ENCODE data around the gene KIFBP. TPM values are rescaled to one million over a fixed set of nuclear protein-coding genes. Genes with fewer than 3 reads are reported as not detected.
"Not testable (repeated sequence)": the region's sequence is repeated elsewhere in the genome, so short reads cannot be mapped to it uniquely, and the experiment has no call there.

KIFBP gene
- total RNA-seq, 3 donors from 2014 or later, result 28.2 to 37.9 (median 29.1) TPM

- H3K27ac ChIP-seq, result no peak overlapping the region
- no peaks in the 10 kb centered on the region for H3K9me3 ChIP-seq
- H3K27me3 ChIP-seq, result no peaks in the 10 kb centered on the region
- peaks cover 4% of the 10 kb centered on the region for H3K36me3 ChIP-seq
- intact Hi-C loops (cut with DNase I; ENCODE audit: low total_unique reads), result no loop called here
- H3K4me1 ChIP-seq, result no peaks in the 10 kb centered on the region
- TF ChIP-seq POLR2A (IDR thresholded peaks at IDR 0.05), result no peak
- TF ChIP-seq CTCF (IDR thresholded peaks at IDR 0.05), result peak in 2 of 3 donors; percentile 37 to 55
- H3K4me3 ChIP-seq, result no peak overlapping the region
- no peak for DNase-seq (ENCODE audit: low spot score in 2 of 2)
These were observed 16.2 kb downstream of the KIFBP start for GRCh38 chr10:69004821-69005220.

GRCh38 chr10:69005704-69006485 lies 17.3 kb downstream of the KIFBP start:
- no peaks in the 10 kb centered on the region for H3K27me3 ChIP-seq
- H3K36me3 ChIP-seq, result peaks cover 4% of the 10 kb centered on the region
- intact Hi-C loops (cut with DNase I; ENCODE audit: low total_unique reads), result no loop called here
- no peaks in the 10 kb centered on the region for H3K4me1 ChIP-seq
- no peak for DNase-seq (ENCODE audit: low spot score in 2 of 2)
- H3K4me3 ChIP-seq, result no peak overlapping the region
- no peaks in the 10 kb centered on the region for H3K9me3 ChIP-seq
- no peak for TF ChIP-seq CTCF (IDR thresholded peaks at IDR 0.05)
- TF ChIP-seq POLR2AphosphoS5 (IDR thresholded peaks at IDR 0.05), result no peak
- TF ChIP-seq POLR2A (IDR thresholded peaks at IDR 0.05), result no peak
- no peak overlapping the region for H3K27ac ChIP-seq

- H3K4me1 ChIP-seq, result no peaks in the 10 kb centered on the region
- H3K36me3 ChIP-seq, result peaks cover 4% of the 10 kb centered on the region
- H3K9me3 ChIP-seq, result no peaks in the 10 kb centered on the region
- TF ChIP-seq CTCF (IDR thresholded peaks at IDR 0.05) (no peak), POLR2AphosphoS5 (IDR thresholded peaks at IDR 0.05) (no peak)
- no peak for DNase-seq (ENCODE audit: low spot score in 2 of 2)
- no peaks in the 10 kb centered on the region for H3K27me3 ChIP-seq
- H3K27ac ChIP-seq, result no peak overlapping the region
- no peak overlapping the region for H3K4me3 ChIP-seq
- intact Hi-C loops (cut with DNase I; ENCODE audit: low total_unique reads), result no loop called here
These were observed 18.7 kb downstream of the KIFBP start for GRCh38 chr10:69007260-69007659.

GRCh38 chr10:69009360-69009759 lies 20.8 kb downstream of the KIFBP start:
- intact Hi-C loops (cut with DNase I; ENCODE audit: low total_unique reads), result no loop called here
- Histone ChIP-seq H3K9me3 (no peaks in the 10 kb centered on the region), H3K4me3 (no peak overlapping the region), H3K27ac (no peak overlapping the region), H3K4me1 (no peaks in the 10 kb centered on the region), H3K27me3 (no peaks in the 10 kb centered on the region), H3K36me3 (peaks cover 4% of the 10 kb centered on the region)
- no peak for TF ChIP-seq POLR2A (IDR thresholded peaks at IDR 0.05)
- no peak for TF ChIP-seq POLR2AphosphoS5 (IDR thresholded peaks at IDR 0.05)
- TF ChIP-seq CTCF (IDR thresholded peaks at IDR 0.05), result no peak
- no peak for DNase-seq (ENCODE audit: low spot score in 2 of 2)

- Histone ChIP-seq H3K9me3 (no peaks in the 10 kb centered on the region), H3K27me3 (no peaks in the 10 kb centered on the region), H3K4me1 (no peaks in the 10 kb centered on the region), H3K27ac (no peak overlapping the region), H3K36me3 (peaks cover 8% of the 10 kb centered on the region), H3K4me3 (no peak overlapping the region)
- TF ChIP-seq POLR2A (IDR thresholded peaks at IDR 0.05) (no peak), CTCF (IDR thresholded peaks at IDR 0.05) (no peak), POLR2AphosphoS5 (IDR thresholded peaks at IDR 0.05) (no peak)
- no peak for DNase-seq (ENCODE audit: low spot score in 2 of 2)
- intact Hi-C loops (cut with DNase I; ENCODE audit: low total_unique reads), result no loop called here
These were observed 21.6 kb downstream of the KIFBP start for GRCh38 chr10:69010151-69010640.

- intact Hi-C loops (cut with DNase I; ENCODE audit: low total_unique reads); H3K27ac ChIP-seq; H3K4me1 ChIP-seq; H3K9me3 ChIP-seq; H3K27me3 ChIP-seq; DNase-seq (ENCODE audit: low spot score in 2 of 2); H3K4me3 ChIP-seq: not testable (repeated sequence)
- peaks cover 11% of the 10 kb centered on the region for H3K36me3 ChIP-seq
These were observed 24.2 kb downstream of the KIFBP start for GRCh38 chr10:69012778-69013177.

Data from breast epithelium (tissue), 4 donors.